ENCODE data around the gene FERMT1.

The FERMT1 gene, protein sequence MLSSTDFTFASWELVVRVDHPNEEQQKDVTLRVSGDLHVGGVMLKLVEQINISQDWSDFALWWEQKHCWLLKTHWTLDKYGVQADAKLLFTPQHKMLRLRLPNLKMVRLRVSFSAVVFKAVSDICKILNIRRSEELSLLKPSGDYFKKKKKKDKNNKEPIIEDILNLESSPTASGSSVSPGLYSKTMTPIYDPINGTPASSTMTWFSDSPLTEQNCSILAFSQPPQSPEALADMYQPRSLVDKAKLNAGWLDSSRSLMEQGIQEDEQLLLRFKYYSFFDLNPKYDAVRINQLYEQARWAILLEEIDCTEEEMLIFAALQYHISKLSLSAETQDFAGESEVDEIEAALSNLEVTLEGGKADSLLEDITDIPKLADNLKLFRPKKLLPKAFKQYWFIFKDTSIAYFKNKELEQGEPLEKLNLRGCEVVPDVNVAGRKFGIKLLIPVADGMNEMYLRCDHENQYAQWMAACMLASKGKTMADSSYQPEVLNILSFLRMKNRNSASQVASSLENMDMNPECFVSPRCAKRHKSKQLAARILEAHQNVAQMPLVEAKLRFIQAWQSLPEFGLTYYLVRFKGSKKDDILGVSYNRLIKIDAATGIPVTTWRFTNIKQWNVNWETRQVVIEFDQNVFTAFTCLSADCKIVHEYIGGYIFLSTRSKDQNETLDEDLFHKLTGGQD

DNA sequence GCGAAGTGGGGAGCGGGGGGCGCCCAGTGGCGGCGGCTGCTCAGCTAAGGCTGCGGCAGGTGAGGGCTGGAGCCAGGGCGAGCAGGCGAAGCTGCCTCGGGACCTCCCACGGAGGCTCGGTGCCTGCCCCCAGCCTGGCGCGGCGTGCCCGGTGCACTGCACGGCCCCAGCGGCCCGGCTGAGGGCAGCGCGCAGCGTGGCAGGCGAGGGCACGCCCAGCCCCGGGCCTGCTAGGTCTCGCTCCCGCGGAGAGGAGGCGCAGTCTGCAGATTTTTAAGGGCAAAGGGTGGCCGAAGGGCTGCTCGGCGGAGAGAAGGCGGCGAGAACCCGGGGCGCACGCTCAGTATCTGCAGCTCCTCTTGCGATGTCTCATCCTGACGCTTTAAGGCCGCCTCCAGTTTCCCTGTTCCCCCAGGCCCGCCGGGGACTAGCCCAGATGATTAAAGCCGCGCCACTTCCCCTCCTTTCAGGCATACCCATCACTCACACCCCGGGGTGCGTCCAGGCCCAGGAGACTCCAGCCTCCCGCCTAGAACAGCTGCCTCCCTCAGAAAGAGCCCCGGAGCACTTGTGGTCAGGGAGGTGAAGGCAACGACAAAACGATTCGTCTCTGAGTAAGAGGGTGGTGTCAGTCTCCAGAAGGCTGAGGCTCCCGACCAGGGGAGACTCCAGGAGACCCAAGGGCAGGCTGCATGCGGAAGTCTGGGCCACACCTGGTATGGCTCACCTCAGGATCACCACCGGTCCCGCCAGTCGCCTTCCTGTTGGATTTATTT lies at the start of gene FERMT1:
FERMT1 (minus strand) TSS at position 158 of the 776 bp plus-strand sequence. CDS start 3,476 bp downstream, outside the sequence.
- DNase-seq (ENCODE audit: low read depth, low spot score), result peak; percentile 75

DNA sequence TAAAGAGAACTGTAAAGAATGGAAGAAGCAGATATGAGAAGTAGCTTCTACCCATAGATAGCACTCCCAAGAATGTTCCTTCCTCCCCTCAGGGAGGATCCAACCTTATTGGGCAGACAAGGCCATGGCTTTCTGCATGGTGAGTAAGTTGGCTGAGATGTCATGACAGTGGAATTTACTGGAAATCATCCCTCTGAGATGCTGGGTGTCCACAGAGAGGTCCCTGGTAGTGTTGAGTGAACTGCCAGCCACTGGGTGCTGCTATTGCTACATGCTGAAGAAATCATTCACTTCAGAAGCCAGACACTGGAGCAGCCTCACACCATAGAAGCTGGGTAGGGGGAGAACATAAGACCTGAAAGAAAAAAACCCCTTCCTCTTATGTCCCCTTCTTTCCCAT lies 46.4 kb upstream of the FERMT1 start:
- peak; percentile 9 for DNase-seq (ENCODE audit: low read depth, low spot score)

DNA sequence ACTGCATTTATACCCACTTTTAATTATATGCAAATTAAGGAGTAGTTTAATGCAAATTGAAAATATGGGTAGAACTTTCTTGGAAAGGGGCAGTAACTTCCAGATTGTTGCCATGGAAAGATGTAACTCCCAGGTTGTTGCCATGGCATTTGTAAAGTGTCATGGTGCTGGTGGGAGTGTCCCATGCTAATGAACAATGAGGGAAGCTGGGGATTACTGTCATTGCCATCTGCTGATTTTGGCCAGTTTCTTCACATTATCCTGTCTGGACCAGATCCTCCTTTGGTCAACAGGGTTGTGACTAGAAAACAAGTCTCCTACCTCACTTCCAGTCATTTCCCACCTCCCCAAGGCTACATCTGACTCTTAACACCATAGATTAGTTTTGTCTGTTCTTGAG lies 45.4 kb upstream of the FERMT1 start:
- no peak for DNase-seq (ENCODE audit: low read depth, low spot score)

DNA sequence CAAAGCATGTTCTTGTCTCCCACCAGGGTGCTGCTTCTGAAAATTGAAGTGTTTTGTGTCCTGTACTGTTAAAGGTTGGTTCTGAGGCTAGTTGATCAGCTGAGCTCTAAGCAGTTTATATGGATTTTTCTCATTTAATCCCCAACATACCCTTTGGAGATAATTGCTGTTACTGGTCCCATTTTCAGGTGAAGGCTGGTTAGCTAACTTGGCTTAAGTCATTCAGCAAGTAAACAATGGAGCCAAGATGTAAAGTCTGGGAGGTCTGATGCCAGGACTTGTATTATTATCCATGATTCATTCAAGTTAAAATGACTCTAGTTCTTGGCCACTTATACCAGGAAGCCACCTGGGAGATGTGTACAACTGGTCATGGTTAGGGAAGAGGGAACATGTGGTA lies 42.5 kb upstream of the FERMT1 start:
- no peak for DNase-seq (ENCODE audit: low read depth, low spot score)

DNA sequence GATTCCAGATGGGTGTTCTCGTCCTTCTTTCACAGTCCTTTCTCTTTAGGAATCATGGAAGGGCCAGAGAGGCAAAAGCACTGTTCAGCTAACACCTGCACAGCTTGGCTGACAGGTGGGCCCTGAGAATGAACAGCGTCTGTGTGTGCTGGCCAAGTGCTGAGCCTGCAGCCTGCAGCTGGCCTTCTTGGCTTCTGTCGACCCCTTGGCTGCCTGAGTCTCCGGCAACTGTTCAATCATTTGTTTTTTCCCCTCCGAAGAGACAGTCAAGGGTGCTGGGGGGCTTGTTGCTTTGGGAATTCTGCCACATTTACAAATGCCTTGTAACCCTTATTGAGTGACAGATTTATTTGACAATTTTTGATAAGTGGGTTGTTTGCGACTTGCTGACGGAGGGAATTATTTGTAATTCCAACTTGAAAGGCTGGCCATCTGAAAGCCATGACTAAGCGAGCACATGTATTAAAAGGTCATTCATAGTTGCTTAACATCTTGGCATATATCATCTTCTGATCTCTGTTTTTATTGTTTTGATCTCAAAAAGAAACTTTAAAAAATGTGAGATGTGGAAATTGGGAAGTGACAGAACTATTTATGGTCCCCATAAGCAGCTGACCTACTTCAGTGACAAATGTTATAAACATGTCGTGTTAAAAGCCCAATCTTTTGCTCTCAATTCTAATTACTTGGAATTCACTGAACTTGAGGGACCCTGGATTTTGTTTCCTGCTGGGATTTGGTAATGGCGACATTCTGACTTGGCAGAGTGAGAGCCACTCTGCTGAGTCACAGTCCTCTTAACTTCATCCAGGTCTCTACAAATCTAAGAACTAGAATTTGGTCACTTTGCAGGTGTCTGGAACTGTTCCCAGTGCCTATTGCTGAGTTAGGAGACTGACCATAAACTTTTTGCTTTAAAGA lies 41.9 kb upstream of the FERMT1 start:
- DNase-seq (ENCODE audit: low read depth, low spot score), result peak; percentile 61

DNA sequence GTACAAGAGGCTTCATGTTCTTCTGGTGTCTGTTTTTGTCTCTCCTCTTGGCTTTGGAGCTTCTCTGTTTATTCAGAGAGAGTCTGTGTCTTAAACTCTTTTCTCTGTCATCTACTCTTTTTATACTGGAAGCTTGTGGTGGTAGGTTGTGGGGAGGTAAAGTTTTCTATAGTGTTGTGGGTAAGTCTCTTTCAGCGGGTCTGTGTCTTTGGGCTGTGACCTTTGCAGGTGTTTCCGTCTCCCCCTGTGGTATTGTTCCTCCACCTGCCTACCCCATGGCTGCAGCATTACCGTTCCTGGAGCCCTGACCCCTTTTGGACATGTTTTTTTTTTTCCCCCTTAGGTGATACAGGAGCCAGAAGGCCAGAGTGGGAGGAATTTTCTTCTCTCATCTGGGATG lies 37.9 kb upstream of the FERMT1 start:
- DNase-seq (ENCODE audit: low read depth, low spot score), result no peak

DNA sequence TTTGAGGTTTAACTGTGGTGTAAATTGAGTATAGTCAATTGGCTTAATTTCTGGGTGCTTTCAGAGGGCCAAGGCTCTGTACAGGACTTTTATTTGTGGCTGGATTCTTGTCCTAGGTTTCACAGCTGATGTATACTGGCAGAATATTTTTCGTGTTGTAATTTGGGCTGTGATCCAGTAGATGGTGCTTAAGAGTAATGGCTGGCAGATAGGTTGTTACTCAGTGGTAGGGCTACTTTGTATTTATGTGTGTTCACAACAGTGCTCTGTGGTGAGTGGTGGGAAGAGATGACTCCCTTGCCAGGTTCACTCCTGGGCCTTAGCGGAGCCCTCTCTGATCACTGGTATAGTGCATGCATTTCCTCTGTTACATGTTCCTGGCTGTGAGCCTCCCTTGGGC lies 34.5 kb upstream of the FERMT1 start:
- no peak for DNase-seq (ENCODE audit: low read depth, low spot score)

DNA sequence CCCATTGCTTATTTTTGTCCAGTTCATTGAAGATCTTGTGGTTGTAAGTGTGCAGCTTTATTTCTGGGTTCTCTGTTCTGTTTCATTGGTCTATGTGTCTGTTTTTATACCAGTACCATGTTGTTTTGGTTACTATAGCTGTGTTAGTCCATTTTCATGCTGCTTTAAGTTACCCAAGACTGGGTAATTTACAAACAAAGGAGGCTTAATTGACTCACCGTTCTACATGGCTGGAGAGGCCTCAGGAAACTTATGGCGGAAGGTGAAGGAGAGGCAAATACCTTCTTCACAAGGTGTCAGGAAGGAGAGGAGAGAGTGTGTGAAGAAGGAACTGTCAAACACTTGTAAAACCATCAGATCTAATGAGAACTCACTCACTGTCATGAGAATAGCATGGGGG lies 29.9 kb upstream of the FERMT1 start:
- DNase-seq (ENCODE audit: low read depth, low spot score), result no peak

DNA sequence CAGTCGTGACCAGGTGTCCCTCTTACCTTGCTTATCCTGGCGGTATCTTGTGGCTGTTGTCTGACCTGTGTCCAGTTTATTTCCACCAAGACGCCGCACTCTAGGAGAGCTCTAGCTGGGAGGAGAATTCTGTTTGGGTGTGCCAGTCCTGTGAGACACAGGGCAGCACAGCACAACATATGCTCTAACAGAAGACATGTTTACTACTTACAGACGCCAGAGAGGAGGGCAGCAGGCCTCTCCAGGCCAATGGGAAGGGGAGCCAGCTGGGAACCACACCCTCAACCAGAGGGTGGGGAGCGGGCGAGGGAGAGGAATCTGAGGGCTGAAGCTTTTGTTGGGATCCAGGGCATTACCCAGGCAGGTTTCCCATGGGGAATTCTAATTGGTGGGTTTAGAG lies 25.2 kb upstream of the FERMT1 start:
- DNase-seq (ENCODE audit: low read depth, low spot score), result no peak

DNA sequence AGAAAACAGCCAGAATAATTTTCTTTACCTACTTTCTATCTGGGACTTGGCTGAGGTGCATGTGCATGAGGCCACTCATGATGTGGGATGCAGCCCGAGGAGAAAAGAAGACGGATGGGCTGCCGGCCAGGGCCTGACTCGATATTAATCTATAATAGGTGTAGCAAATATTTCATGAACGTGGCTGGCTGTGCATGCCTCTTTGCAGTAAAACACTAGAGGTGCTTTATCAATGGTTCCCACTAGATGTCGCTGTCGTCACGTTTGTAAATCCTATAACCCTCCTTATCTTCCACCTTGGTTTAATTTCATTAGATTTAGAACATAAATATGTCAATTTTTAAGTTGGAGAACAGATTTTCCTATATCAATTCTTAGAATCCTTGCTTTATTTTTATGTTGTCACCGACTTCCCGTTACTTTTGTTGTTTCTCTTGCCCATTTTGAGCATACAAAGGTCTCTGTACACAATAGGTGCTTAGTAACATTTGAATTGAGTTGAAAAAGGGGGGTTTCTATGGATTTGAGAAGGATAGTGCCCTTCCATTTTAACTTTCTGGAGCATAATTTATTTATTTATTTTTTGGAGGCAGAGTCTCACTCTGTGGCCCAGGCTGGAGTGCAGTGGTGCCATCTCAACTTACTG lies 19.6 kb upstream of the FERMT1 start:
- DNase-seq (ENCODE audit: low read depth, low spot score), result peak; percentile 75

DNA sequence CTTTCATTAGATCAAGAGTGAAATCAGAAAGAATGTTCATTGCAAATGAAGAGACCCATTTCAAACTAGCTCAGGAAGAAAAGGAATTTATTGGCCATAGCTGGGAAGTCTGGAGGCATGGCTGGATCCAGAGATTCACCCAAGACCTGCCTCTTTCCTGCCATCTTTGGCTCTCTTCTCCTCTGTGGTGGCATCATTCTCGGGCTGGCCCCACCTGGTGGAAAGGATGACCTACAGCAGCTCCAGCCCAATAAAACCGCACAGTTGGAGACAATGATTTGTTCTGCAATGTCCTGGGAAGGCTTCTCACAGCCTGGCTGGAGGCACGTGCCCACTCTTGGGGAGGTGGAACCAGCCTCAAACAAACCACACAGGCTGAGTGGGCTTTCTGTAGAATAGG lies 18.1 kb upstream of the FERMT1 start:
- DNase-seq (ENCODE audit: low read depth, low spot score), result no peak

DNA sequence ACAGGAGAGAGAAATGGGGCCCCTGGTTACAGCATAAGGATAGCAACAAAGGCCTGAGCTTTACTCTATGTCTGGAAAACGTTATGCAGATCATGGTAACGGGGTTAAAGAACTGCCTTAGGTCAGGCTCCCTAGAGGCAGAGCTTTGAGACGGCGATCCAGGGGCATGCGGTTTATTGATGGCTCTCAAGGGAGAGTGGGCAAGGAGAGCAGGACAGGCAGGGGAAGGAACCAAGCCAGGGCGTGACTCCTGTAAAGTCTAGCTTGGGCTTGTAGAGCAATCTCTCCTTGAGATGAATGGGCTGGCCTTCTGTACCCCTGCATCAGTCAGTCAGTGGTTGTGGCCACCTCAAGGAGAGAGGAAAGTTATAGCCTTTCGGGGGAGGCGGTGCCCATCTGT lies 12.5 kb upstream of the FERMT1 start:
- no peak for DNase-seq (ENCODE audit: low read depth, low spot score)

DNA sequence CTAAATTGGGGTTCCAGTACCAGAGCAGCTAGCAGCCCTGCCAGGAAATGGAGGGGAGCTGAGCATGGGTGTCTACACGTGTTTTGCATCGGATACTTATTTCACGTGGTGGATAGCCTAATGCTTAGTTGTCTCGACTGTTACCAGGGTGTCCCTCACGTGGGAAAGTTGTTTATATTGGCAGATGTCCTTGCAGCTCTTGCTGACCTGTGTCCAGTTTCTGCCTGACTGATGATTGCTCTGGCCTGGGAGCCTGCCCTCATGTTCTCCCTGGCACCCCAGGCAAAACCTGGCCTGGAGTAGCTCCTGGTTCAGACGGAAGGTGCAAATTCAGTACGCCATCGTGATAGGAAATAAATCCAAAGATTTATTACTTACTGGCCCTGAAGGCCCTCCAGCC lies 11.8 kb upstream of the FERMT1 start:
- no peak for DNase-seq (ENCODE audit: low read depth, low spot score)

DNA sequence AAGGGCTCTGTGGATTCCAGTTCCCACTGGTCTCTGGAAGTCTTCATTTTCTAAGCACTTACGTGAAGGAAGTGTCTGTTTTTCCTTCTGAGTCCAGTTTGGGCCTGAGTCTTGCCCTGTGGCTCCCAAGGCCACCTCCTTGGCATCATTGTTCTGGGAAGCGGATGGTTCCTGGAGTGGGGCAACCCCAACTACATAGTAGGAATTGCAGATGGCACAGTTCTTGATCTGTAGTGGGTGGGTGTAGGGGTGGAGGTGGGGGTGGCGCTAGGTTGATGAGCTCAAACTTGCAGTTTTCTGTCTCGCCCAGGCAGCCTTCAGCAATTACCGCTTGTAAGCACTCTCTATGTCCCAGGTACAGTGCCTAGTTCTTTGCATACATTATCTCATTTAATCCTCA lies 7.2 kb upstream of the FERMT1 start:
- DNase-seq (ENCODE audit: low read depth, low spot score), result no peak

DNA sequence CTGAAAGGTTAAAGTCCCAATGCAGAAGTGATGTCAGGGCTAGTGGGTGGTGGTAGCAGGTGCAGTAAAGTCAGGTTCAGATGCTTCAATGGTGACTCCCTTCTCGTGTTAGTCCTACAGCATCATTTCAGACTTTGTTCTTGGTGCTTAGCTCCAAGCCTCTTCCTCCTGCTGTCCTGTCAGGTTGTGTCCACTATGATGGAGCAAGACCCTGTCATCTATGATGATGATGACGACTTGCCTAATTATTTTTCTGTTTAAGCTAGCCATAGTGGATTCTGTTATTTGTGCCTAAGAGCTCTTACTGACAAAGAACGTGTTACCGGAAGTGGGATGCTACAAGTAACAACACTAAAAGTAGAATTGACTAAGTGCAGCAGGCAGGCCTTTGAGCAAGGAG lies 5.0 kb upstream of the FERMT1 start:
- DNase-seq (ENCODE audit: low read depth, low spot score), result no peak

DNA sequence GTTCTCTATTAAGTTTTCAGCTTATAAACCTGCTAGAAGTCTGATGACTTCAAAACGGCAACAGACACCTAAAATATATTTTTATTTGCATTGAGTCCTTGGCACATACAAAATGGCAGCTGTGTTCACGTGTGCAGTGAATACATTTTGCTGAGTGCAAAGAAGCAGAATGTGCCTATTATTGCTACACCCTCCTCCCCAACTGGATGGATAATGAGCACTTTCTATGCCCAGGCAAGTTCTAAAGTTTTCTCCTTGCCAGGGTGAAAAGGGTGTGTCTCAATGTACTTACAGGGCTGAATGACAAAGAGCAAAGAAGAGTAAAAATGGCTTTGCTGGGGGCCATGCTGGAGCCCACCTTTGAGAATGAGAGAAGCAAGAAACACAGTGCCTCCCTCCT lies 4.0 kb upstream of the FERMT1 start:
- no peak for DNase-seq (ENCODE audit: low read depth, low spot score)

DNA sequence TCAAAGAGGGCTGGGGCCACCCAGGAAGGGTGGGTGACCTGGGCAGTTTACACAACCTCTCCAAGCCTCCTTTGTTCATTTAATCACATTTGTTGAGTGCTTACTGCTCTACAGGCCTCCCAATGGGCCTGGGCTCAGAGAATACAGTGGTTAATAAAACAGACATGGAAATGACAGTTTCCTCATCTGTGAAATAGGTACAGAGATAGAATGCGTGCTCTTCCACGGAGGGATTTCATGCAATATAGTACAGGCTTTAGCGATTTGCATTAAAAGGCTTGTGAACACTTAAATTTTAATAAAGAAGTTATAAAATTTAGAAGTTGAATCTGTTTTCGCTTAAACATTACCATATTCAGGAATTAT lies 802 bp upstream of the FERMT1 start:
- DNase-seq (ENCODE audit: low read depth, low spot score), result no peak

DNA sequence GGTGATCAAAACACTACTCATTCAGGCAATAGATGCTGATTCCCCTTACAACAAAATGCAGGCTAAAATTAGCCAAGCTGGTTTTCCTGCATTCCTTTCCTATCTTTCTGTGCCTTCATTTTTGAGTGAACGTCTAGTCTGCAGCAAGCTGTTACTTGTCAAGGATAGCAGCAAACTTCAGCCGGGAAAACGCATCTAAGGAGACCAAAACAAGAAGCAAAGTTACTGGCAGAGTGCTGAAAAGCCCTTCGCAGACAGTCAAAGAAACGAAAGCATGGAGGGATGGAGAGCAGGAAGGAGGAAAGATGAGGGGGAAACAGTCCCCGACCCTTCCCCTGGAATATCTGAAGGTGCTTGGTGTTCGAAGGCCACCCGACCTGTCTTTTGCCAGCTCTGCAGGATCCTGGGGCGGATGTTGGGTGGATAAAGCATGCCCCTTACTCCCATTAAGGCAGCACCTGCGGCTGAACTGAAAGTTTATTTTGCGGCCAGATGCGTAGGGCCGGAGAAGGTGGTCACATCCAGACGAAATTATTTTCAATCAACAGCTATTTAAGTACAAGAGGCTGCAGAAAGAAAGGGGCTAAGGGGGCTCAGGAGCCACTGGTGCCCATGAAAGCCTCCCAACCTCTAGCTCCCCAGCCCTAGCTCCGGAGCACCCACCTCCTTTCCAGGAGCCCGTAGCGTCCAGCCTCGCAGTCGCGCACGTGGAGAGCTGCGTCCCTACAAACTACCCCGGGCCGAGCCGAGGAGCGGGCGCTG lies 538 bp downstream of the FERMT1 start:
- DNase-seq (ENCODE audit: low read depth, low spot score), result peak; percentile 29

DNA sequence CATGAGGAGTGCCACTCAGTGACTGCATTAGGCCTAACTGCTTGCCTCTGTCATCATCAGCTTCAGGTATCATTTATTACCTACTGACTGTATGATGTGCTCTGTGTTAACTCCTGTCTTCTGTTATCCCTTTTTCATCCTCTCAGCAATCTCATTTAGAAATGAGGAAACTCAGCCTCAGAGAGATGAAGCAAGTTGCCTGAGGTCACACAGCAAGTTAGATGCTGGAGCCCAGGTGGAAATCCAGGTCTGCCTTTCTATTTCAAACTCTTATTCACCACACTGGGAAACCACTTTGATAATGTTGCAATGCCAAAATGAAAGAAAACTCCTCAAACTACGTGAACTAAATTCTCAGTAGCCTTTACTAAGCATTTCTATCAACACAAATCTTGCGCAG lies 1.3 kb downstream of the FERMT1 start:
- DNase-seq (ENCODE audit: low read depth, low spot score), result no peak

DNA sequence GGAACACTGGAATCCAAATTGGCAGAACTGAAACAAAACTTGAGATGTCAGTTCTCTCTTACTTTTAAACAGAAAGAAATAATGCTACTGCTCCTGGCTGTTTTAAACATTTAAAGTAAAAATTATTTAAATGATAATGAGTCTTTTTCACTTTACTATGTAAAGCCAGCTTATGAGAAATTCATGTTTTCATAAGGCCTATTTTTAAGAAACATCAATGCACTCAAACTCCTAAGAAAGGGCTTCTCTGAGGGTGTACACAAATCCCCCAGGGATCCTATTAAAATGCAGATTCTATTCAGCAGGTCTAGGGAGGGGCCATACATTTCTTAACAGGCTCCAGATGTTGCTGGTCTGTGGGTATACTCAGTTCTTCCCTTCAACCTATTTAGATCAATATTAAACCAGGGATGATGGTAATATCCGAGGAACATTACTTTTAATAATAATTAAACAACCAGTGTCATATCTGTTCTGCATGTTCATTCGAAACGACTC lies 2.3 kb downstream of the FERMT1 start:
- DNase-seq (ENCODE audit: low read depth, low spot score), result no peak

All from astrocyte of the hippocampus (primary cell).